NCI-H1694 treated with DMSO at 0.1 percent for 48 hours (cell line): ENCODE results near the gene PIK3R2.
"Not testable (repeated sequence)": the region's sequence is repeated elsewhere in the genome, so short reads cannot be mapped to it uniquely, and the experiment has no call there.

Experiments used
- DNase-seq: peaks from one replicate; lab custom pipeline; 2025; lab: John Stamatoyannopoulos, UW

Gene PIK3R2

DNA sequence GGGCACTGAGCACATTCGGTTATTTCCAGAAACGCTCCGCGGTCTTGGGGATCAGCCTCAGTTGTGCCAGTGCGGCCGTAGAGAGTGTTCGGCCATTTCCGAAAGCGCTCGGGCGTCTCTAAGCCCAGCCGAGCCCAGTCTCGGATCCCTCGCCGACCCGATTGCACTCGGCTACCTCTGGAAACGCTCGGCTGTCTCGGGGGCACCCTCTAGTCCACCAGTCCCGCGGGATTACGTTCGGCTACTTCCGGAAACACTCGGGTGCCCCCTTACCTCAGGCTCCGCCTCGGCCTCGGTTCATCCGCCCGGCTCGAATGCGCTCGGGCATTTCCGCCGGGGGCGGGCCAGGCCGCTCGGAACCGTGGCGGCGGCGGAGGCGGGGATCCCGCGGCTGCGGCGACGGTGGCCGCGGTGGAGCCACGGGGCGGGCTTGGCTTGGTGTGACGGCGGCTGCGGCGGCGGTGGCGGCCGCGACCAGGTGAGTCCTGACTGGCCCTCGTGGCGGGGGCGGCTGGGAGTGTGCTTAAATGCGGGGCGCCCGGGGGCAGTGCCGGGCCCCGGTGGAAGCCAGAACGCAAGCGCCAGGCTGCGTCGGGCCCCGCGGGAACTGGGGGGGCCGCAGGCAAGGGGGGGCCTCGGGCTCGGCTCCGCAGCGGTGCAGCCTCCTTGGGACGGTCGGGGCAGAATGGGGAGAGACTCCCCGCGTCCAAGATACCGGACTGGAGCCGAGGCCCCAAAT, at the start of gene PIK3R2:
TSS of gene PIK3R2 (plus strand) at position 347 of the 739 bp plus-strand sequence. CDS start 2,717 bp downstream, outside the sequence.
- peak; percentile 98 for DNase-seq

DNA sequence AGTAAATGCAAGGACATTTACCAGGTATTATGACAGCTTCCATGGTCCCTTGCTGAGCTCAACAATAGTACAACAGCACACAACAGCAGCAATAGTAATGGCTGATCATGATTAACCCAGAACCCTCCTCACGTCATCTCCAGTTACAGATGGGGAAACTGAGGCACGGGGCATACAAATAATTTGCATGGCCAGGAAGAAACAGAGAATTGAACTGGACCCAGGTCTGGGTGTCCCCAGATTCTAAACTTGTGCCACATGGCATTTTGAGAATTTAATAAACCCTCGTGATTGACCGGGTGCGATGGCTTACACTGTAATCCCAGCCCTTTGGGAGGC, 48.2 kb upstream of the PIK3R2 start:
- no peak for DNase-seq

DNA sequence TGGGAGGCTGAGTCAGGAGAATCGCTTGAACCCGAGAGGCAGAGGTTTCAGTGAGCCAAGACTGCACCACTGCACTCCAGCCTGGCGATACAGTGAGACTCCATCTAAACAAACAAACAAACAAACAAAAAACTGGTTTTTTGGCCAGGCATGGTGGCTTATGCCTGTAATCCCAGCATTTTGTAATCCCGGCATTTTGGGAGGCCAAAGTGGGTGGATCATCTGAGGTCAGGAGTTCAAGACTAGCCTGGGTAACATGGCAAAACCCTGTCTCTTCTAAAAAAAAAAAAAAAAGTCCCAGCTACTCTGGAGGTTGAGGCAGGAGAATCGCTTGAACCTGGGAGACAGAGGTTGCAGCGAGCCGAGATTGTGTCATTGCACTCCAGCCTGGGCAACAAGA, 47.7 kb upstream of the PIK3R2 start:
- not testable (repeated sequence) for DNase-seq

DNA sequence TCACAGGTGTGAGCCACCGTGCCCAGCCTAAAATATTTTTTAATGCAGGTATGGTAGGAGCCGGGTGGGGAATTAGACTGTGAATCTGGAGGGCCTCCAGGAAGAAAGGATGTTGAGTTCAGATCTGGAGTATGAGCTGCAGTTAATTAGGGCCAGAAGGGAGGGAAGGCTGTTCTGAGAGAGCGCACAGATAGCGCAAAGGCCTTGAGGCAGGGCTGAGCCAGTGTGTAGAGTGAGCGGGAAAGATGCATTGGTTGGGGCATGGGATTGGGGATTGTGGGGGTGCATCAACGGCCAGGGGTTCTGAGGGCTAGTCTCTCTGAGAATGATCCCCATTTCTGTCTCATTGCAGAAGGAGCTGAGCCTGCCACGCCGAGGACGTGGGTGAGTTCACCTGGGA, 45.7 kb upstream of the PIK3R2 start:
- DNase-seq = no peak

DNA sequence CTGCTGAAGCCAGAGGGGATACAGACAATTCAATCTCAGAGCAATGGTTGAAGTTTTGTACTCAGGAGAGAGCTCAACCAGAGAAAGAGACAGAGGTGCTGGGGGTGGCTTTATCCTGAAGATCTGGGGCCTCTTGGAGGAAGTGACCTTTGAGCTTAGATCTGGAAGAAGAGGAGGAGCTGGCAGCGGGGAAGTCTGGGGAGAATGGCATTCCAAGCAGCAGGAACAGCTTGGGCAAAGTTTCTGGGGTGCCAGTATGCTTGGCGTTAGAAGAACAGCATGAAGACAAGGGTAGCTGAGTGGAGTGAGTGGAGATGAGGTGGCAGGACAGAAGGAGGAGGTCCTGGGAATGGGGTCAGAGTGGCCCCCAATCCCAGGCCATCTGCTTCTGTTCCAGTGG, 44.1 kb upstream of the PIK3R2 start:
- DNase-seq = no peak

DNA sequence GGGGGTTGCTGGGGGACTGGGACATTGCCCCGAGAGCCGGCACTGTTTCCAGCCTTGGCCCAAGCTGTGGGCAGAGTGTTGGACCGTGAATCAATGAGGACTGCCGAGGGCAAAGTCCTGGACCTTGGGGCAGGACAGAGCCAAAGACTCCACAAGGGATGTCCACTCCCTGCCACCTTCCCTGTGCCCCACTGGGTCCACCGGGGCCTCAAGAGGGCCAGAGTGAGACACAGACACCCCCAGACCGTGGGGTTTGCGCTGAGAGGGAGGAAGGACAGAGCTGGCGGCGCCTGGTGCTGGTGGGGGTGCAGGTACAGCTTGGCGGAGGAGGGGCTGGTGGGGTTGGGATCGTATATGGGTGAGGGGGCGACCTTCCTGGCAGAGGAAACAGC, 43.6 kb upstream of the PIK3R2 start:
- DNase-seq = no peak

DNA sequence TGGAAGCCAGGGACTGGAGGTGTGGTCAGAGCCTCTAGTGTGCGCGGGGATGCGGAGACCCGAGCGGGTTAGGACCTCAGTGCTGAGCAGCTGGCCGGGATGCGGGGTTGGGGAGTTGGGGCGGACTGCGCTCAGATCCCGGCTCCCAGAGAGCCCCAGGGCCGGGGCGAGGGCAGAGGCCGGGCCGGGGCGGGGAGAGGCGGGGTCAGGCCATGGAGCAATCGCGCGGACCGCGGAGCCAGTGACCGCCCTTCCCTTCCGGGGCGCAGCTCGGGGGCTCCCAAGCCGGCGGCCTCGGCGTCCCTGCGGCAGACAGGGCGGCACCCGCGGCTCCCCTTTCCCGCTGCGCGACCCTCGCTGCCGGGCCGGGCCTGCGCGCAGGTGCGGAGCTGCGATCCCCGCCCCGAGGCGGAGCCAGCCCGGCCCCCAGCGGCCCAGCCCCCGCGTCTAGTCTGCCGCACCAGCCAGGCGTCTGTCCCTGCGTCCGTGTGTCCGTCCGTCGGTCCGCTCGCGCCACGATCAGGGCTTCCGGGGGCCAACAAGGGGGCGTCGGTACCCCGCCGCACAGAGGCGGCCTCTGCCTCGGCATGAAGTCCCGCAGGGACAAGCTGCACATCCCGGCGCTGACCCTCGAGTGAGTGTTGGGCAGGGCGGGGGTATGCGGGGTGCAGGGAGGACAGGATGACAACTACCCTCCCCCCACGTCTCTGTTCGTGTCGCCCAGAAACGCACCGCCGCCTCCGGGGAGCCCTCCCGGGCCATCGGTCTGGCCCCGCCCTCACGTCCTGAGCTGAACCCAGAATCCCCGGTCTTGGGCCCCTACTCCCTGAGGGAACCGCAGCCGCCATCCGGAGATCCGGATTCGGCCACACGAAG, 43.0 kb upstream of the PIK3R2 start:
- no peak for DNase-seq

DNA sequence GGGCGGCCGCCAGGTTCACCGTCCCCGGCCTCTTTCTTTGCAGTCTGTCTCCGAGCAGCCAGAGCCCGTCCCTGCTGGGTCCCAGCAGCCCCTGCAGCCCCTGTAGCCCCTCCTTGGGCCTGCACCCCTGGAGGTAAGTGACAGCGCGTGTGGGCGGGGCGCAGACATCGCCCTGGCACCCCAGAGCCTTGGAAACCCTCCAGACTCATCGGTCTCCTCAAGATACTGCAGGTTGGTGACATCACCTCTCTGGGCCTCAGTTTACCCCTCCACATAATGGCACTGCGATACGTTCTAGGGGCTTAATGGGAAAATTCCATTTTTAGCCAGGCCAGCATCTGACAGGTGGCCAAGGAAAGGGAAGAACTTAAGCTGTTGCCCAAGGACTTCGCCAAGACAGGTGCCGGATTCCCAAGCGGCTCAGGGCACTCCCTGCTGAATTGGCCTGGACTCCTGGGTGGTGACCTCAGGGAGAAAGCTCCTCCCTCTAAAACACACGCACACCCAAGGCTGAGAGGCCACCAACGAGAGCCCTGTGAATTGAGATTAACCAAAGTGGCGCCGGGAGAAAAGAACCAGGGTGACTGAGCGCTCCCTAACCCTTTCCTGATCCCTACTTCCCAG, 42.2 kb upstream of the PIK3R2 start:
- no peak for DNase-seq

DNA sequence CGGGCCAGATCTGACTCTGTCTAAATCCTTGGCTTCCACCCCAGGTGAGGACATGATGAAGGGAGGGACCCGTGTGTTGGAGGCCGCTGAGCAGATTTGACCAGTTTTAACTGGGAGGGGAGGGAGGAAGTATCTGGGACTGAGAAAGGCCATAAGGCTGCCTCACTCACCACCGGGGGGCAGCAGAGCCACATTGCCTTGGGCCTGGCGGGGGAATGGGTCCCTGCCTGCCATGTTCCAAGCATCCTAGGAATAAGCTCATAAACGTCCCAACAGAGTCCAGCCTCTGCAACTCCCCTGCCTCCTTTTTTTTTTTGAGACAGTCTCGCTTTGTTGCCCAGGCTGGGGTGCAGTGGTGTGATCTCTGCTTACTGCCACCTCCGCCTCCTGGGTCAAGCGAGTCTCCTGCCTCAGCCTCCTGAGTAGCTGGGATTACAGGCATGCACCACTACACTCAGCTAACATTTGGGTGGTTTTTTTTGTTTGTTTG, 39.9 kb upstream of the PIK3R2 start:
- DNase-seq = peak; percentile 70

DNA sequence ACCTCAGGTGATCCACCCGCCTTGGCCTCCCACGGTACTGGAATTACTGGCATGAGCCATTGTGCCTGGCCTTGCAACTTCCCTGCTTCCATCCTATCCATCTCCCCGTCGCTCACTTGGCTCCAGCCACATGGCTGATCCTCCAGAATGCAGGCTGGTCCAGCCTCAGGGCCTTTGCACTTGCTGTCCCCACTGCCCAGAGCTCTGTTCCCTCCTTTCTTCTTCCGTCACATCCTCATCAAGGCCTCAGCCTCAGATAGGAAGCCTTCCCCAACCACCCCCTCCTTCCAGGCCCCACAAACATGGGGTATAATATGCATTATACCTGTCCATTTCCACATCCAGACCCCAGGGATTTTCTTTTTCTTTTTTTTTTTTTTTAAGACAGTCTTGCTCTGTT, 39.1 kb upstream of the PIK3R2 start:
- no peak for DNase-seq

DNA sequence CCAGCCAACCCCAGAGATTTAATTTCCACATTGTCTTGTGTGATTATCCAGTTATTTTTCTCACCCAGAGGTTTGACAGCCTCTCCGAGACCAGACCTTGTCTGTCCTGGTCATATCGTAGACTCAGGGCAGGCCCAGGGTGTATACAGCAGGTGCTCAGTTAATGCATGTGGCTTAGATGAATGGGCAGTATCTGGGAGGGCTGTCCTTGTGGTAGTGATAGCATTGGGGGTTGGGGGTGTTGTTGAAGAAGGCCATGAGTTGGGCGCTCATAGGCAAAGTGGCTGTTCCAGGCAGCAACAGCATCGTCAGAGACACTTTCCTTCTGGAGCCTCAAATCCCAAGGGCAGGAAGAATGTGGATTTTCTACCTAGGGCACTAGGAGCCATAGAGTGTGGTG, 38.5 kb upstream of the PIK3R2 start:
- no peak for DNase-seq

DNA sequence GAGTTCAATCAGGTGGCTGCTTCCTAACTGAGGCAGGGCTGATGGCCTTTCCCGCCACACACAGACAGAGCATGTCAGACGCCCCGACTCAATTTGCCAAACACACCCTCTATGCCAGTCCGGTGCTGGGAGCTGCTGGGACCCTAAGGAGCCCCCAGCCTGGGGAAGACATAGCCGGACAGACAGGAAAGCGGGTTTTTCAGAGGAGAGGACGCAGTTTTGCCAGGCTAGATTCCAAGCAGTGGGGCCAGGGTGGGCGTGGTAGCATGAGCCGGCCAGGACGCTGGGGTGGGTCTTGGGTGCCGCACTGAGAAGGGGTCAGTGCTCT, 35.6 kb upstream of the PIK3R2 start:
- no peak for DNase-seq

DNA sequence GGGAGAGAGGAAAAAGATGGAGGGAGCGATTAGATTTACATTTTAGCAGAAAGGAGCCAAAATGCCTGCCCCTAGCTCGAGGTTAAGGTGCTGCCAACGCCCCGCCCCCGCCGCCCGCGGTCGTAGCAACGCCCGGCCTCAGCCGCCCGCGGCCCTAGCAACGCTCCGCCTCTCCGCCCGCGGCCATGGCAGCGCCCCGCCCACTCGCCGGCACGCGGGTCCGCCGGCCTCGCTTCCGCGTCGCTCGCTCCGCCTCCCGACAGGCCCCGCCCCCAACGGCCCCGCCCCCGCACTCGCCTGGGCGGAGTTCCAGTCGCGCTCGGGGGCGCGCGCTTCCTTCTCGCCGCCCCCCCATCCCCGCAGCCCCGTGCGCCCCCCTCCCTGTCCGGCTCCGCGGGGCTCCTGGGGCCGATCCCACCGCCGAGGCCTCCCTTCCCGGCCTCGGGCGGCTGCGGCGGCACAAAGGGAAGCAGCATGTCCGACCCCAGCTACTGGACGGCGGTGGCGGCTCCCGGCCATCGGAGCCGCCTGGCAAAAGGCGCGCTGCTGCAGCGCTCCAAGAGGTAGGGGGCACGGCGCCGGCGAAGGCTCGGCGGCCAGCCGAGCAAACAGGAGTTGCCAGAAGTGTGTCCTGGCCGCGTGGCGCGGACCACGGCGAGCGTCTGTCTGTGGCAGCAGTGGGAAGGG, 35.1 kb upstream of the PIK3R2 start:
- DNase-seq = peak; percentile 70

DNA sequence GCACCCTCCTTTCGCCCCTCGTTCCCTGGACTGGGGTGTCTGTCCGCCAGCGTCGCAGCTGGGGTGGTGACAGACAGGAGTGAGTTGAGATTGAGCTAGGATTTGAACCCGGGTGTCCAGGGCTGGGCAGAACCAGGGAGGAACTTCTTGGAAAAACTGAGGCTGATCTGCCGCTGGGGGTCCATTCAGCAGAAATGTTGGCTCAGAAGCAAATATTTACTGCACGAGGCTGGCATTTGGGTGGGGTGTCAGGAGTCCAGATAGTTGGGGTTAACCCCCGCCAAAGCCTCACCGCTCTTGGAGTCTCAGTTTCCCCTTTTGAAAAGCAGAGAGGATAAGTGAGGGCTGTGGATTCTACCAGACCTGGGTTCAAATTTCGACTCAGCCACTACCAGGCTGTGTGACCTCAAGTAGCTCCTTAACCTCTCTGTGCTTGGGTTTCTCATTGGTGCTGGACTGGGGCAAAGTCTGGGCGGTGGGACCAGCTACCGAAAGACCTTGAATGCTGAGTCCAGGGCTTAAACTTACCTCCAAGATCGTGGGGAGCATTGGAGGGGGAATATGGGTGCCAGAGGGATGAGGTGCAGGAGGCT, 34.4 kb upstream of the PIK3R2 start:
- DNase-seq = no peak

DNA sequence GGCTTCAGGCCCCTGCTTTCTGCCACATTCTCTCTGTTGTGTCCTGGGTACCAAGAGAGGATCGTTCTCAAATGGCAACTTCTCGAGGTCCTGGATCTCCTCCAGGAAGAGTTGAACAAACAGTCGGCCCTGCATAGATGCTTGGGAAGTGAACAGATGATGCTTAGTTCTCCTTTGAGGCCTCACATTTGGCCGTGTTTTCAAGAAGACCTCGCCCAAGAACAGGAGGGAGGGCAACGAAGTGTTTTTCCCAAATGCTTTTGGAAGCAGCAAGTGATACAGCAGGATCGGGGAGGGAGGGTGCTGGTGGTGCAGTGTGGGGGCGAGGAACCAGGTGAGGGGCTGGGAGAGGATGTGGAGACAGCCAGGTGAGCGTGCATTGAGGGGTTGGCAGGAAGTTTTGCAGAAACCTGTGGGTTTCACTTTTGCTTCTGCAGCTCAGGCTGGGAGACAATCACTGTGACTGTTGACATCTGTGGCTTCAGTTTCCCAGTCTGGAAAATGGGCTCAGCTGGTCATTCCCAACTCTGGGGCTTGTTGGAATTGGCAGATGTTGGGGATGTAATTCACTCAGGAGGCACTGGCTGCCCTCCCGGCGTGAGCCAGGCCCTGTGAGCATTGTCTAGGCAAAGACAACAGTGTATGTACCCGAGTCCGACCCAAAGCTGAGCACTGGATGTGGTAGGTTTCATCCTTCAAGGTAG, 33.8 kb upstream of the PIK3R2 start:
- no peak for DNase-seq

DNA sequence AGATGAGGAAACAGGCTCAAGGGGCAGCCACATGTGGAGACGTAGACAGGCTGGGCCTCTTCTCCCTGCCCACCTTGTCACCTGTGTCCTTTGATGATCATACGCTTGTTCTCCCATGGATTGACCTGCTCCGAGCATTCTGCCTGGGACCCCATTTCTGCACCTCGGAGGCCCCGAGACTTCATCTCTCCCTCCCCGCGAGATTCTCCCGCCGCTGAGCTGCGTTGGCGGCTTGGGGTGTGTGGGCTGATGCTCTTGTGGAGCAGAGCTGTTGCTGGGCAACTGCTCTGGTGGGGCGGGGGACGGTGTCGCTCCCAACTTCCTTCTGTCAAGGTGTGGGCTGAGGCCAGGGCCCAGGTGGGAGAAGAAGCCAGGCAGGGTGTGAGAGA, 33.3 kb upstream of the PIK3R2 start:
- no peak for DNase-seq

DNA sequence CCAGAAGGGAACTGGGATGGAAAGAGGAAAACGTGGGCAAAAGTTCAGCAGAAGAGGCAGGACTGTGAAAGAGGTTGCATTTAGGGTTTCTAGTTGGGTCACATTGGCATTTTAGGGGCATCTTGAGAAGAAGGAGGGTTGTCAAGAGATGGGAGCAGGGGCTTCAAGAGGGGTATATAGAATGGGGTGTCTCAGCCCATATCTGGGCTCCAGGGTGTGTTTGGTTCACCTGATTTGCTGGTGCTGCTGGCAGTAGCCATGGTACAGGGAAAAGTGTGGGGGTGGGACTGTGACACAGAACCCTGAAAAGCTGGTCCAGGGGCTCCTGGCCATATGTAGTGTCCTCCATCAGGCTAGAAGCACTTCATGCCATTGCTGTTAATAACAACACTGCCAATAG, 32.8 kb upstream of the PIK3R2 start:
- DNase-seq = no peak

DNA sequence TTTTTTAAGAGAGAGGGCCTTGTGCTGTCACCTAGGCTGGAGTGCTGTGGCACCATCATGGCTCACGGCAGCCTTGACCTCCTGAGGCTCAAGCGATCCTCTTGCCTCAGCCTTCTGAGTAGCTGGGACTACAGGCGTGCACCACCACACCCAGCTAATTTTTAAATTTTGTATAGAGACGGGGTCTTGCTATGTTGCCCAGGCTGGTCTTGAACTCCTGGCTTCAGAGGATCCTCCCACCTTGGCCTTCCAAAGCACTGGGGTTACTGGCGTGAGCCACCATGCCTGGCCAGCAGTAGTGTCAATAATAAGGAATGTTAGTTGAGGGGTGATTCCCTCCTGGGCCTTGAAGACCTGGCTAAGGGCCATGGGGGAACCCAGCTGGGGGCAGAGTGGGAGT, 31.8 kb upstream of the PIK3R2 start:
- DNase-seq = no peak

DNA sequence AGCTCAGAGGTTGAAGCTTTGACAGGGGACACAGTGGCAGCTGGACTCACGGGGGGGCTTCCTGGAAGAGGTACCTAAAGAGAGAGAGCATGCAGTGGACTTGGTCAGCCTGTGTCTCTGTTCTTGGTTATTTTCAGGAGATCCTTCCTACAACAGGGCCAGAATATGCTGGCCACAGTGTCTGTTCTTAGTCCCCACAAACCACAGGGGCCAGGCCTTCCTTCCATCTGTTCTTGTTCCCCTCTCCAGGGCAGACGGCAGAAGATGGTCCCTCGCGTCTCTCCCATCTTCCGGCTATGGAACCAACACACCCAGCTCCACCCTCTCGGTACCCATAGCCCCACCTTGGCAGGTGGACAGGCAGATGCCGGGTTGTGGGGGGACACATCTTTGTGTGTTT, 30.5 kb upstream of the PIK3R2 start:
- no peak for DNase-seq

DNA sequence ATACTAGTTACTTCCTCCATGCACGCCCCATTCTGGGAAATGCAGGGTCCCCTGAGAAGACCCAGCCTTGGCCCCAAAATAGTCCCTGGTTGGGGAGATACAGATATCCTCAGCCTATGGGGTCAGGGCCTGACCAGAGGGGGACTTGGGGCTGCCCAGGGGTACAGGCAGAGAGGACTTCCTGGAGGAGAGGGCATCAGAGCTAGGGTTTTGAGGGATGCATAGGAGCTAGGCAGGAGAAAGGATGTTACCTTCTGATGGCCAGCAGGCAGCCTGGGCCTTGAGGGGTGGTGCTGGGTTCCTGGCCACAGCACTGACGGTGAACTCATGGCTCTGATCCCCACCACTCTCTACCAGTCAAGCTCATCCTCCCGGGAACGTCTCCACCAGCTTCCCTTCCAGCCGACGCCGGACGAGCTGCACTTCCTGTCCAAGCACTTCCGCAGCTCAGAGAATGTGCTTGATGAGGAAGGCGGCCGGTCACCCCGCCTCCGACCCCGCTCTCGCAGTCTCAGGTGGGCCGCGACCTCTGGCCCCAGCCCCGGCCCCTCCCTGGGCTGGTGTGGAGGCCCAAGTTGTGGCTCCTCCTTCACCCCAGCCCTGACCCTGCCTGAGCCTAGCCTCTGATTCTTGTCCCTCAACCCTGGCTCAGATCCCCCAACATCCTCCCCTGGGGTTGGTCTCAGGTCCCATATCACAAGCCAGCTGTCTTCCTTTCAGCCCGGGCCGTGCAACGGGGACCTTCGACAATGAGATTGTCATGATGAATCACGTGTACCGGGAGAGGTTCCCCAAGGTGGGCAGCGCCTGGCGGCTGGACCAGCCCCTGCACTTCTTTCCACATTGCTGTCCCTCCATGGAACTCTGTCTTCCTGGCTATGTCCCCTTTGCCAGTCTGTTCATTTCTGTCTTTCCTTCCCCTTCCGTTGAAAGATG, 29.8 kb upstream of the PIK3R2 start:
- no peak for DNase-seq
